Astrocyte of the hippocampus (primary cell): ENCODE measurements around the gene USP34.
"Not testable (repeated sequence)": the region's sequence is repeated elsewhere in the genome, so short reads cannot be mapped to it uniquely, and the experiment has no call there.

Experiments used
- DNase-seq: peaks from one replicate; pipeline ENCODE4 v3.0.0; 2011; ENCODE audit warnings: low read depth, low spot score

The USP34 gene

GRCh38 chr2:61157371-61158003 lies 313.4 kb downstream of the USP34 start:
- no peak for DNase-seq

GRCh38 chr2:61151436-61151835 lies 319.5 kb downstream of the USP34 start:
- DNase-seq: peak; percentile 27

GRCh38 chr2:61149074-61149473 lies 321.8 kb downstream of the USP34 start:
- no peak for DNase-seq

GRCh38 chr2:61148091-61148490 lies 322.8 kb downstream of the USP34 start:
- DNase-seq: not testable (repeated sequence)

GRCh38 chr2:61145990-61146389 lies 324.9 kb downstream of the USP34 start:
- DNase-seq: no peak

- peak; percentile 99 for DNase-seq
Measured at GRCh38 chr2:61144697-61145268, 326.1 kb downstream of the USP34 start.

- no peak for DNase-seq
Measured at GRCh38 chr2:61141151-61141550, 329.7 kb downstream of the USP34 start.

GRCh38 chr2:61138859-61139258 lies 332.0 kb downstream of the USP34 start:
- DNase-seq: no peak
